Kasumi-1 (cell line): ENCODE data around the gene DDI2.

Source experiments
- DNase-seq, 2 experiments: peaks; one replicate each; lab custom pipeline; 2025; lab: John Stamatoyannopoulos, UW

DDI2 gene

GRCh38 chr1:15702722-15703550 is 85.7 kb downstream of the DDI2 start:
- no peak for DNase-seq

GRCh38 chr1:15703562-15703961 is 86.3 kb downstream of the DDI2 start:
- no peak for DNase-seq

GRCh38 chr1:15704526-15705183 is 87.4 kb downstream of the DDI2 start:
- DNase-seq = no peak

- no peak for DNase-seq
These were observed 87.9 kb downstream of the DDI2 start for GRCh38 chr1:15705184-15705566.

- DNase-seq = no peak
These were observed 89.5 kb downstream of the DDI2 start for GRCh38 chr1:15706751-15707150.

- no peak for DNase-seq
These were observed 90.1 kb downstream of the DDI2 start for GRCh38 chr1:15707239-15707925.

GRCh38 chr1:15708486-15709137 is 91.4 kb downstream of the DDI2 start:
- no peak for DNase-seq

- no peak for DNase-seq
These were observed 92.0 kb downstream of the DDI2 start for GRCh38 chr1:15709226-15709625.

GRCh38 chr1:15712168-15712567 is 94.9 kb downstream of the DDI2 start:
- DNase-seq = no peak

- DNase-seq = no peak
These were observed 97.3 kb downstream of the DDI2 start for GRCh38 chr1:15714406-15715136.

- no peak for DNase-seq
These were observed 100.3 kb downstream of the DDI2 start for GRCh38 chr1:15717418-15718125.

- DNase-seq = no peak
These were observed 100.9 kb downstream of the DDI2 start for GRCh38 chr1:15718199-15718601.
